H1 (cell line): ENCODE results near the gene F10. TPM values are rescaled to one million over a fixed set of nuclear protein-coding genes. Genes with fewer than 3 reads are reported as not detected.

Source experiments
- CTCF ChIA-PET: fragments of 300-600 bp; sonication (Branson Sonifier 250); formaldehyde crosslinking; loops from one replicate; lab custom pipeline; 2021; ENCODE audit not compliant: partially characterized antibody; lab: Charles Lee
- POLR2A ChIA-PET: fragments of 300-600 bp; sonication (Branson Sonifier 250); formaldehyde crosslinking; loops from one replicate; lab custom pipeline; 2021; ENCODE audit warnings: inconsistent platforms; ENCODE audit not compliant: partially characterized antibody; lab: Charles Lee
- DNase-seq, 2 experiments: peaks; one replicate each; pipeline versions ENCODE4 v3.0.0 to v3.0.0-alpha.2; 2010 to 2022; ENCODE audit warnings: low spot score in 2 of 2, low read depth in 1 of 2, mixed read lengths in 1 of 2
- FAIRE-seq: peaks from 2 replicates; lab custom pipeline; 2011; peaks lifted over from hg19 to GRCh38; lab: Jason Lieb, UNC
- H2AFZ ChIP-seq: 2 replicates; pipeline ENCODE4 v1.8.1; 2012; ENCODE audit warnings: low read length, inconsistent platforms
- H2AK5ac ChIP-seq: 2 replicates; pipeline ENCODE4 v1.6.1; 2013; ENCODE audit warnings: low read depth, low read length
- H2BK120ac ChIP-seq: replicated peaks from 2 replicates; pipeline ENCODE3; 2013; ENCODE audit warnings: low read depth, low read length, inconsistent platforms
- H2BK12ac ChIP-seq: 2 replicates; pipeline ENCODE4 v1.6.1; 2013; ENCODE audit warnings: low read depth, low read length
- H2BK15ac ChIP-seq: 2 replicates; pipeline ENCODE4 v1.6.1; 2013; ENCODE audit warnings: low read length
- H2BK20ac ChIP-seq: 2 replicates; pipeline ENCODE4 v1.6.1; 2013; ENCODE audit warnings: low read length
- H2BK5ac ChIP-seq: 2 replicates; pipeline ENCODE4 v1.6.1; 2013; ENCODE audit warnings: low read depth, low read length
- H3K14ac ChIP-seq: 2 replicates; pipeline ENCODE4 v1.6.1; 2013; ENCODE audit warnings: inconsistent platforms; ENCODE audit not compliant: insufficient read length
- H3K18ac ChIP-seq: 2 replicates; pipeline ENCODE4 v1.6.1; 2013; ENCODE audit warnings: low read length; ENCODE audit errors: extremely low read depth
- H3K23ac ChIP-seq: 2 replicates; pipeline ENCODE4 v1.6.1; 2013; ENCODE audit warnings: inconsistent platforms; ENCODE audit not compliant: insufficient read length
- H3K23me2 ChIP-seq: 2 replicates; pipeline ENCODE4 v1.6.1; 2013; ENCODE audit warnings: low read depth, low read length
- H3K27ac ChIP-seq: 2 replicates; pipeline ENCODE4 v1.6.1; 2011; ENCODE audit warnings: low read depth, low read length, inconsistent platforms
- H3K27me3 ChIP-seq, 4 experiments: replicated peaks in 1 of 4; 1 replicate in 1 of 4; 2 replicates in 3 of 4; pipeline versions ENCODE4 v1.6.1 to v1.8.1; 2011 to 2013; ENCODE audit warnings: low read length in 3 of 4, mild to moderate bottlenecking in 3 of 4, inconsistent platforms in 2 of 4, mixed read lengths in 2 of 4, moderate library complexity in 1 of 4; ENCODE audit not compliant: control insufficient read depth in 3 of 4, insufficient read depth in 3 of 4; ENCODE audit errors: extremely low read depth in 1 of 4
- H3K36me3 ChIP-seq, 4 experiments: 2 replicates each; pipeline versions ENCODE4 v1.6.1 to v1.8.1; 2011 to 2013; ENCODE audit warnings: mild to moderate bottlenecking in 4 of 4, low read length in 3 of 4, moderate library complexity in 2 of 4, control low read depth in 1 of 4, inconsistent platforms in 1 of 4; ENCODE audit not compliant: insufficient read depth in 4 of 4, control insufficient read depth in 2 of 4
- H3K4ac ChIP-seq: replicated peaks from 2 replicates; pipeline ENCODE3; 2013; ENCODE audit warnings: low read length, low read depth, mixed read lengths, inconsistent platforms; ENCODE audit not compliant: insufficient read length
- H3K4me1 ChIP-seq, 4 experiments: replicated peaks in 1 of 4; 1 replicate in 1 of 4; 2 replicates in 3 of 4; pipeline versions ENCODE4 v1.6.1 to v1.8.1; 2011 to 2013; ENCODE audit warnings: low read length in 3 of 4, inconsistent platforms in 2 of 4, mixed read lengths in 1 of 4; ENCODE audit not compliant: insufficient read depth in 4 of 4, control insufficient read depth in 3 of 4
- H3K4me2 ChIP-seq, 2 experiments: 2 replicates each; pipeline versions ENCODE4 v1.6.1 to v1.8.1; 2011 to 2013; ENCODE audit warnings: low read depth in 2 of 2, low read length in 2 of 2, control low read depth in 1 of 2, inconsistent platforms in 1 of 2, mild to moderate bottlenecking in 1 of 2; ENCODE audit not compliant: insufficient read depth in 1 of 2
- H3K4me3 ChIP-seq, 4 experiments: fragments of 200-600, 300-600 bp in 1 of 4; sonication (generic), shearing (Covaris generic), sonication (Bioruptor Twin) in 1 of 4; 2 replicates each; pipeline versions ENCODE4 v1.5.1 to v1.8.1; 2011 to 2016; ENCODE audit warnings: low read length in 4 of 4, low read depth in 3 of 4, control low read depth in 2 of 4, inconsistent platforms in 2 of 4, mild to moderate bottlenecking in 2 of 4, mixed read lengths in 1 of 4, moderate library complexity in 1 of 4; ENCODE audit not compliant: insufficient read depth in 2 of 4; ENCODE audit errors: extremely low read depth in 1 of 4
- H3K56ac ChIP-seq: replicated peaks from 2 replicates; pipeline ENCODE3; 2013; ENCODE audit warnings: low read depth, mild to moderate bottlenecking, mixed read lengths, low read length, inconsistent platforms; ENCODE audit not compliant: insufficient read length
- H3K79me1 ChIP-seq: 2 replicates; pipeline ENCODE4 v1.6.1; 2013; ENCODE audit warnings: low read depth, low read length, control low read depth
- H3K79me2 ChIP-seq, 2 experiments: 2 replicates each; pipeline versions ENCODE4 v1.6.1 to v1.8.1; 2012 to 2013; ENCODE audit warnings: low read length in 2 of 2, mild to moderate bottlenecking in 2 of 2, inconsistent platforms in 1 of 2; ENCODE audit not compliant: insufficient read depth in 2 of 2, control insufficient read depth in 1 of 2
- H3K9ac ChIP-seq, 4 experiments: replicated peaks in 1 of 4; 1 replicate in 1 of 4; 2 replicates in 3 of 4; pipeline versions ENCODE4 v1.6.1 to v1.8.1; 2011 to 2013; ENCODE audit warnings: low read depth in 3 of 4, low read length in 3 of 4, control low read depth in 2 of 4, mild to moderate bottlenecking in 2 of 4, moderate library complexity in 2 of 4, inconsistent platforms in 1 of 4; ENCODE audit errors: extremely low read depth in 1 of 4
- H3K9me3 ChIP-seq, 2 experiments: 2 replicates each; pipeline versions ENCODE4 v1.6.1 to v1.8.1; 2012 to 2013; ENCODE audit warnings: mild to moderate bottlenecking in 2 of 2, moderate library complexity in 2 of 2, control low read depth in 1 of 2, inconsistent platforms in 1 of 2, low read depth in 1 of 2, low read length in 1 of 2, mixed read lengths in 1 of 2; ENCODE audit not compliant: insufficient read depth in 2 of 2
- H4K20me1 ChIP-seq, 2 experiments: replicated peaks in 1 of 2; 2 replicates each; pipeline versions ENCODE3 to v1.8.1; 2011 to 2013; ENCODE audit warnings: inconsistent platforms in 2 of 2, low read length in 2 of 2, mild to moderate bottlenecking in 1 of 2; ENCODE audit not compliant: insufficient read depth in 2 of 2, control insufficient read depth in 1 of 2
- H4K5ac ChIP-seq: 2 replicates; pipeline ENCODE4 v1.6.1; 2013; ENCODE audit warnings: low read length, low read depth, mixed read lengths, inconsistent platforms; ENCODE audit not compliant: insufficient read length
- H4K8ac ChIP-seq: 2 replicates; pipeline ENCODE4 v1.8.0; 2013; ENCODE audit warnings: mild to moderate bottlenecking, moderate library complexity, low read length, inconsistent platforms; ENCODE audit not compliant: insufficient read depth; ENCODE audit errors: extremely low read depth
- H4K91ac ChIP-seq: replicated peaks from 2 replicates; pipeline ENCODE3; 2013; ENCODE audit warnings: low read length, mixed read lengths, inconsistent platforms; ENCODE audit not compliant: insufficient read length
- SIN3A ChIP-seq, 2 experiments: IDR thresholded peaks in 1 of 2; conservative IDR thresholded peaks in 1 of 2; 2 replicates each; pipeline ENCODE4 v1.6.1; 2011 to 2012; ENCODE audit warnings: low read length in 2 of 2, improper control_type of control experiment in 1 of 2, low read depth in 1 of 2, mild to moderate bottlenecking in 1 of 2
- WGBS, 2 experiments: shearing (Covaris generic) in 1 of 2; methylation state at CpG; one replicate each; pipeline versions ENCODE4 v1.1.6 to v1.1.7; 2013 to 2015; ENCODE audit warnings: low lambda C conversion rate in 2 of 2, mixed read lengths in 2 of 2, inconsistent platforms in 1 of 2, low coverage in 1 of 2, missing lambda C conversion rate in 1 of 2; ENCODE audit not compliant: insufficient replicate concordance in 2 of 2, insufficient coverage in 1 of 2, insufficient read length in 1 of 2; ENCODE audit errors: extremely low coverage in 1 of 2, missing lambda C conversion rate in 1 of 2; 5-methylcytosine and 5-hydroxymethylcytosine counted together
- polyA plus RNA-seq, 7 experiments: library from polyadenylated mRNA; depleted of rRNA in 3 of 7; stranded (reverse) in 5 of 7; unstranded in 2 of 7; fragments of >200 nt in 5 of 7; fragments of 200-250 nt in 2 of 7; gene quantifications; 1 replicate in 5 of 7; 2 replicates in 1 of 7; 4 replicates in 1 of 7; pipeline versions ENCODE4 v1.2.1 to v1.2.3, GENCODE V29; 2011 to 2013; ENCODE audit warnings: missing spikeins in 2 of 7, mixed read lengths in 2 of 7
- total RNA-seq: library from RNA; stranded (reverse); fragmentation: NEBNext Ultra II Directional; extraction: Animal tissue kit (Norgen Biotek cat#: 25700); gene quantifications from 2 replicates; pipeline ENCODE4 v1.2.1, GENCODE V29; 2021
- TF ChIP-seq, protein P1 (sequence below): IDR thresholded peaks from 2 replicates; pipeline ENCODE4 v1.6.1; 2011; ENCODE audit warnings: low read depth, mild to moderate bottlenecking, low read length; ENCODE audit not compliant: insufficient read depth

Gene F10
- total and polyA plus RNA-seq, 2 of the 8 experiments (the other 6 are each of a cell fraction or from before 2014, with no cell fraction given) = 2.0 to 4.2 TPM

DNA sequence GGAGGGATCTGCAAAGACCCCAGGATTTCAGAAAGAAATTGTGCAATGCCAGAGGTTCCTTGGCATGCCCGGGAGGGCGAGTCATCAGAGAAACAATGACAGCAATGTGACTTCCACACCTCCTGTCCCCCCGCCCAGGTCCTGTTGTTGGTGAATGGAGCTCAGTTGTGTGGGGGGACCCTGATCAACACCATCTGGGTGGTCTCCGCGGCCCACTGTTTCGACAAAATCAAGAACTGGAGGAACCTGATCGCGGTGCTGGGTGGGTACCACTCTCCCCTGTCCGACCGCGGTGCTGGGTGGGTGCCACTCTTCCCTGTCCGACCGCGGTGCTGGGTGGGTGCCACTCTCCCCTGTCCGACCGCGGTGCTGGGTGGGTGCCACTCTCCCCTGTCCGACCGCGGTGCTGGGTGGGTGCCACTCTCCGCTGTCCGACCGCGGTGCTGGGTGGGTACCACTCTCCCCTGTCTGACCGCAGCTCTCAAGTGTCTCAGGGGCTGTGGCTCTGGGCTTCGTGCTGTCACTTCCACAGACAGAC, 5.2 kb upstream of the F10 start:
- DNase-seq (no peak), FAIRE-seq (no peak)
- Histone ChIP-seq H3K23me2 (no peaks in the 10 kb centered on the region), H3K4ac (no peak overlapping the region), H3K79me1 (no peaks in the 10 kb centered on the region), H2BK5ac (no peak overlapping the region), H3K56ac (no peak overlapping the region), H2AK5ac (no peak overlapping the region), H2BK12ac (no peak overlapping the region), H3K4me2 (no peak overlapping the region), H3K9ac (no peak overlapping the region), H3K27me3 (no peaks in the 10 kb centered on the region; a peak in 2 of 7 replicates), H3K79me2 (no peaks in the 10 kb centered on the region), H3K4me3 (no peak overlapping the region), H2BK15ac (no peak overlapping the region), H3K9me3 (peaks cover 4 to 6% of the 10 kb centered on the region in 2 experiments; a peak in 2 of 4 replicates), H2BK120ac (no peak overlapping the region), H3K4me1 (peaks cover 0 to 4% (median 0%) of the 10 kb centered on the region in 4 experiments; a peak in 1 of 7 replicates), H4K5ac (no peak overlapping the region), H3K18ac (no peak overlapping the region), H3K23ac (no peak overlapping the region), H2BK20ac (no peak overlapping the region), H3K27ac (no peak overlapping the region), H4K91ac (no peak overlapping the region), H3K36me3 (no peaks in the 10 kb centered on the region; a peak in 1 of 8 replicates), H4K20me1 (peaks cover 0 to 4% of the 10 kb centered on the region in 2 experiments), H4K8ac (no peak overlapping the region), H2AFZ (no peak overlapping the region), H3K14ac (no peak overlapping the region)
- 92% methylated on average over 13 of the region's 26 CpGs; no CpG with 5 or more reads in 1 of the 2 experiments for WGBS, 2 experiments
- ChIA-PET POLR2A (interaction anchor here (0.6 to 1.7 kb wide), 4 partner anchors 12 to 1457 kb away, joined by 4 to 6 read pairs (median 4); no protein-coding TSS in a partner anchor), CTCF (interaction anchor here (1.3 to 2.4 kb wide), 3 partner anchors 23 to 300 kb away, joined by 3 to 6 read pairs (median 3); no protein-coding TSS in a partner anchor)
- TF ChIP-seq, protein P1, sequence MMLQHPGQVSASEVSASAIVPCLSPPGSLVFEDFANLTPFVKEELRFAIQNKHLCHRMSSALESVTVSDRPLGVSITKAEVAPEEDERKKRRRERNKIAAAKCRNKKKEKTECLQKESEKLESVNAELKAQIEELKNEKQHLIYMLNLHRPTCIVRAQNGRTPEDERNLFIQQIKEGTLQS = no peak
- TF ChIP-seq SIN3A (conservative IDR thresholded peaks at IDR 0.05 in 1 of 2, IDR thresholded peaks at IDR 0.05 in 1 of 2; ENCODE audit: low read depth in 1 of 2, low read length in 2 of 2) = no peak
